ENCODE results near the gene RNU5B-1.

RNU5B-1 gene

DNA sequence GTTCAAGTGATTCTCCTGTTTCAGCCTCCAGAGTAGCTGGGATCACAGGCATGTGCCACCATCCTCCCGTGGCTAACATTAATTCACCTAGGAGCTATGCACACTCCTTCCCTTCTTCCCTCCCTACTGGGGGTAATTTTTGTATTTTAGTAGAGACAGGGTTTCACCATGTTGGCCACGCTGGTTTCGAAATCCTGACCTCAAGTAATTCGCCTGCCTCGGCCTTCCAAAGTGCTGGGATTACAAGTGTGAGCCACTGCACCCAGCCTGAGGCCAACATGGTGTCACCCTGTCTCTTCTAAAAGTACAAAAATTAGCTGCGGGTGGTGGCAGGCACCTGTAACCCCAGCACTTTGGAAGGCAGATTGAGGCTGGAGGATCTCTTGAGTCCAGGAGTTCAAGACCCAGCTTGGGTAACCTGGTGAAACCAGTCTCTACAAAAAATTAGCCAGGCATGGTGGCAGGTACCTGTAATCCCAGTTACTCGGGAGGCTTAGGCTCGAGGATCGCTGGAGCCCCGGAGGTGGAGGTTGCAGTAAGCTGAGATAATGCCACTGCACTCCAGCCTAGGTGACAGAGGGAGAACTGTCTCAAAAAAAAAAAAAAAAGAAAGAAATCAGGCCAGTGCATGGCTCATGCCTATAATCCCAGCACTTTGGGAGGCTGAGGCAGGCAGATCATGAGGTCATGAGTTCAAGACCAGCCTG is 6.1 kb downstream of the RNU5B-1 start:
- DNase-seq (ENCODE audit: low read depth), result no peak
- no peak for TF ChIP-seq CTCF (IDR thresholded peaks at IDR 0.05; ENCODE audit: insufficient read depth, low read depth, low read length, missing control alignments)
- no peak overlapping the region for H3K4me3 ChIP-seq (ENCODE audit: low read depth, low read length)

GRCh38 chr15:65311760-65312159 is 7.3 kb downstream of the RNU5B-1 start:
- TF ChIP-seq CTCF (IDR thresholded peaks at IDR 0.05; ENCODE audit: insufficient read depth, low read depth, low read length, missing control alignments), result no peak
- no peak overlapping the region for H3K4me3 ChIP-seq (ENCODE audit: low read depth, low read length)
- DNase-seq (ENCODE audit: low read depth), result no peak

- no peak for DNase-seq (ENCODE audit: low read depth)
- TF ChIP-seq CTCF (IDR thresholded peaks at IDR 0.05; ENCODE audit: insufficient read depth, low read depth, low read length, missing control alignments), result no peak
Measured at GRCh38 chr15:65312400-65312916, 8.0 kb downstream of the RNU5B-1 start.

GRCh38 chr15:65318870-65319356 is 14.4 kb downstream of the RNU5B-1 start:
- peak; percentile 75 for DNase-seq (ENCODE audit: low read depth)
- TF ChIP-seq CTCF (IDR thresholded peaks at IDR 0.05; ENCODE audit: insufficient read depth, low read depth, low read length, missing control alignments), result peak; percentile 78
- H3K4me3 ChIP-seq (ENCODE audit: low read depth, low read length), result no peak overlapping the region

More at GRCh38 chr15:65312400-65312916, 8.0 kb downstream of the RNU5B-1 start:
- no peak overlapping the region for H3K4me3 ChIP-seq (ENCODE audit: low read depth, low read length)

DNA sequence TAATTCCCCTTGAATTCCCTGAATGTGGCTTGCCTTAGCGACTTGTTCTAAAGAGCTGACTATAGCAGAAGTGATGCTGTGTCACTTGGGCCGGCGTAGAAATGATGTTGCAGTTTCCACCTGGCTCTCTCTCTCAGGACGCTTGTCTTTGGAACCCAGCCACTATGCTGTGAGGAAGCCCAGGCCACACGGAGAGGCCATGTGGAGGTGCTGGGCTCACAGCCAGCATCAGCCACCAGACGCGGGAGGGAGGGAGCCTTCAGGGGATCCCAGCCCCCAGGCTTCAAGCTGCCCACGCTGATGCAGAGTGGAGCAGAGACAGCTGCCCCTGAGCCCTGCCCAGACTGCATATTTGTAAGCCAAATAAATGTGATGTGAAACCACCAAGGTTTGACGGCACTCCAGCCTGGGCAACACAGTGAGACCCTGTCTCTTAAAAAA is 18.6 kb downstream of the RNU5B-1 start:
- no peak for TF ChIP-seq CTCF (IDR thresholded peaks at IDR 0.05; ENCODE audit: insufficient read depth, low read depth, low read length, missing control alignments)
- H3K4me3 ChIP-seq (ENCODE audit: low read depth, low read length), result no peak overlapping the region
- DNase-seq (ENCODE audit: low read depth), result no peak

DNA sequence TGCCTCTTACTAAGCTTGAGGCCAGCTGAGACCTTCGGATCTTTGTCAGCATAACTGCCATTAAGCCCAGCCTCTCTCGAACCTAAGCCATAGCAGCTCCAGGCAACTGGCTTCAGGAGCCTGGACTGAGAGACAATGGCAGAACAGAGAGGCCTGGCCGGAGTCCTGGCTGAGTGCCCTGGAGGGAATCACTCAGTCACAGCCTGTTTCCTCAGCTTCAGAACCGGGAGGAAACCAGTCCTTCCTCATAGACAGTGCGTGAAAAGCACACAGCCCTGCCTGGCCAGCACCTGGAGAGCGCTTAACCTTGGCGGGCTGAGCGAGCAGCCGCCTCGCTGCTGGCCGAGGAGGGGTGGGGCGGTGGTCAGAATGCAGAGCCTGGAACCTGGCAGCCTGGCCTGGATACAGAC is 21.6 kb downstream of the RNU5B-1 start:
- DNase-seq (ENCODE audit: low read depth), result no peak
- no peak overlapping the region for H3K4me3 ChIP-seq (ENCODE audit: low read depth, low read length)
- no peak for TF ChIP-seq CTCF (IDR thresholded peaks at IDR 0.05; ENCODE audit: insufficient read depth, low read depth, low read length, missing control alignments)
